H9 (cell line): Measurements from ENCODE around the gene FARP1. TPM values are rescaled to one million over a fixed set of nuclear protein-coding genes. Genes with fewer than 3 reads are reported as not detected.

ENCODE experiments used
- DNase-seq: peaks from one replicate; pipeline ENCODE4 v3.0.0-alpha.2; 2017
- H2AFZ ChIP-seq: one replicate; pipeline ENCODE4 v1.6.1; 2013; ENCODE audit warnings: mild to moderate bottlenecking, low read length, control low read depth, moderate library complexity
- H2AK5ac ChIP-seq: 2 replicates; pipeline ENCODE4 v1.6.1; 2013; ENCODE audit warnings: low read length, control low read depth, mixed read lengths; ENCODE audit not compliant: insufficient read length
- H2BK120ac ChIP-seq: one replicate; pipeline ENCODE4 v1.6.1; 2013; ENCODE audit warnings: low read depth, mild to moderate bottlenecking, low read length, control low read depth, inconsistent platforms; ENCODE audit not compliant: poor library complexity, severe bottlenecking
- H2BK12ac ChIP-seq: 2 replicates; pipeline ENCODE4 v1.6.1; 2013; ENCODE audit warnings: low read length, control low read depth, mixed read lengths, low read depth; ENCODE audit not compliant: insufficient read length
- H2BK15ac ChIP-seq: 2 replicates; pipeline ENCODE4 v1.6.1; 2013; ENCODE audit warnings: low read depth, low read length, control low read depth
- H2BK20ac ChIP-seq: one replicate; pipeline ENCODE4 v1.6.1; 2013; ENCODE audit warnings: low read depth, mild to moderate bottlenecking, low read length, control low read depth, inconsistent platforms; ENCODE audit not compliant: poor library complexity, severe bottlenecking
- H2BK5ac ChIP-seq: 2 replicates; pipeline ENCODE4 v1.6.1; 2013; ENCODE audit warnings: low read length, control low read depth, mixed read lengths; ENCODE audit not compliant: insufficient read length
- H3K14ac ChIP-seq: 2 replicates; pipeline ENCODE4 v1.6.1; 2013; ENCODE audit warnings: low read length, control low read depth; ENCODE audit not compliant: insufficient read depth
- H3K18ac ChIP-seq: 2 replicates; pipeline ENCODE4 v1.6.1; 2013; ENCODE audit warnings: low read depth, mild to moderate bottlenecking, mixed read lengths, low read length, control low read depth; ENCODE audit not compliant: insufficient read length
- H3K23ac ChIP-seq: 2 replicates; pipeline ENCODE4 v1.6.1; 2013; ENCODE audit warnings: low read length, control low read depth, mixed read lengths, low read depth; ENCODE audit not compliant: insufficient read length
- H3K23me2 ChIP-seq: 2 replicates; pipeline ENCODE4 v1.6.1; 2013; ENCODE audit warnings: low read depth, mild to moderate bottlenecking, mixed read lengths, low read length, control low read depth; ENCODE audit not compliant: insufficient read length, poor library complexity, severe bottlenecking
- H3K27ac ChIP-seq: 2 replicates; pipeline ENCODE4 v1.5.1; 2013; ENCODE audit warnings: low read length, control low read depth, mixed read lengths, low read depth; ENCODE audit not compliant: insufficient read length
- H3K27me3 ChIP-seq: 2 replicates; pipeline ENCODE4 v1.6.1; 2013; ENCODE audit warnings: low read length, control low read depth, inconsistent platforms; ENCODE audit not compliant: insufficient read depth
- H3K4ac ChIP-seq: 2 replicates; pipeline ENCODE4 v1.6.1; 2013; ENCODE audit warnings: low read depth, mild to moderate bottlenecking, control low read depth, inconsistent platforms, low read length, moderate library complexity
- H3K4me1 ChIP-seq: 2 replicates; pipeline ENCODE4 v1.6.1; 2013; ENCODE audit warnings: low read length, control low read depth, inconsistent platforms; ENCODE audit not compliant: insufficient read depth
- H3K4me2 ChIP-seq: 2 replicates; pipeline ENCODE4 v1.6.1; 2013; ENCODE audit warnings: low read length, control low read depth, mixed read lengths; ENCODE audit not compliant: insufficient read length, insufficient read depth
- H3K56ac ChIP-seq: 2 replicates; pipeline ENCODE4 v1.6.1; 2013; ENCODE audit warnings: low read depth, mild to moderate bottlenecking, mixed read lengths, low read length, control low read depth; ENCODE audit not compliant: insufficient read length
- H3K79me1 ChIP-seq: 2 replicates; pipeline ENCODE4 v1.6.1; 2013; ENCODE audit warnings: low read depth, mild to moderate bottlenecking, moderate library complexity, low read length, control low read depth, inconsistent platforms; ENCODE audit not compliant: insufficient read depth, poor library complexity, severe bottlenecking
- H3K79me2 ChIP-seq: 2 replicates; pipeline ENCODE4 v1.6.1; 2013; ENCODE audit warnings: low read length, control low read depth, inconsistent platforms; ENCODE audit not compliant: insufficient read depth
- H3K9ac ChIP-seq: 2 replicates; pipeline ENCODE4 v1.6.1; 2013; ENCODE audit warnings: low read length, control low read depth, mixed read lengths; ENCODE audit not compliant: insufficient read length; ENCODE audit errors: extremely low read depth
- H3K9me3 ChIP-seq: one replicate; pipeline ENCODE4 v1.6.1; 2013; ENCODE audit warnings: low read depth, low read length, inconsistent platforms; ENCODE audit not compliant: control insufficient read depth
- H3T11ph ChIP-seq: one replicate; pipeline ENCODE4 v1.6.1; 2013; ENCODE audit warnings: mild to moderate bottlenecking, low read length, control low read depth, inconsistent platforms
- H4K20me1 ChIP-seq: one replicate; pipeline ENCODE4 v1.6.1; 2013; ENCODE audit not compliant: control insufficient read depth, insufficient read length, insufficient read depth
- H4K5ac ChIP-seq: 2 replicates; pipeline ENCODE4 v1.6.1; 2013; ENCODE audit warnings: low read depth, mild to moderate bottlenecking, mixed read lengths, low read length, control low read depth; ENCODE audit not compliant: insufficient read length
- H4K8ac ChIP-seq: replicated peaks from 2 replicates; pipeline ENCODE4 v1.6.1; 2013; ENCODE audit warnings: low read length, control low read depth, mixed read lengths, low read depth; ENCODE audit not compliant: insufficient read length
- H4K91ac ChIP-seq: 2 replicates; pipeline ENCODE4 v1.6.1; 2013; ENCODE audit warnings: low read depth, mild to moderate bottlenecking, moderate library complexity, mixed read lengths, low read length, control low read depth; ENCODE audit not compliant: insufficient read length
- H3K27ac Mint-ChIP-seq, 3 experiments: 2 replicates in 2 of 3; 3 replicates in 1 of 3; pipeline ENCODE4 v1.8.0; 2020 to 2021; ENCODE audit warnings: mixed read lengths in 3 of 3, mild to moderate bottlenecking in 1 of 3, moderate library complexity in 1 of 3
- H3K27me3 Mint-ChIP-seq: 2 replicates; pipeline ENCODE4 v1.8.0; 2021; ENCODE audit warnings: low read depth, mild to moderate bottlenecking, moderate library complexity, mixed read lengths
- H3K36me3 Mint-ChIP-seq, 3 experiments: 2 replicates in 2 of 3; 3 replicates in 1 of 3; pipeline ENCODE4 v1.8.0; 2020 to 2021; ENCODE audit warnings: low read depth in 3 of 3, mixed read lengths in 3 of 3; ENCODE audit not compliant: insufficient read depth in 1 of 3
- H3K4me1 Mint-ChIP-seq, 2 experiments: 2 replicates each; pipeline ENCODE4 v1.8.0; 2020; ENCODE audit warnings: mixed read lengths in 2 of 2
- H3K4me3 Mint-ChIP-seq, 2 experiments: 2 replicates in 1 of 2; 3 replicates in 1 of 2; pipeline ENCODE4 v1.8.0; 2020 to 2021; ENCODE audit warnings: mild to moderate bottlenecking in 2 of 2, mixed read lengths in 2 of 2, moderate library complexity in 1 of 2
- H3K9me3 Mint-ChIP-seq, 2 experiments: 2 replicates in 1 of 2; 3 replicates in 1 of 2; pipeline ENCODE4 v1.8.0; 2020; ENCODE audit warnings: mild to moderate bottlenecking in 2 of 2, mixed read lengths in 2 of 2, moderate library complexity in 1 of 2
- WGBS: extraction: QIAGEN DNeasy Blood & Tissue Kit; methylation state at CpG from one replicate; pipeline ENCODE4 v1.1.7; 2013; ENCODE audit warnings: missing lambda C conversion rate, low lambda C conversion rate, mixed read lengths; ENCODE audit not compliant: insufficient read length; ENCODE audit errors: extremely low coverage; 5-methylcytosine and 5-hydroxymethylcytosine counted together
- total RNA-seq: library from RNA; stranded (reverse); gene quantifications from 2 replicates; pipeline ENCODE4 v1.2.1, GENCODE V29; 2021
- TF ChIP-seq, protein P1 (sequence below): fragments of 200-600 bp; sonication (generic); conservative IDR thresholded peaks from 3 replicates; pipeline ENCODE4 v1.8.0; 2021; ENCODE audit warnings: antibody characterized with exemption, mild to moderate bottlenecking

The FARP1 gene
- total RNA-seq, 1 experiment from 2014 or later, result 95.9 TPM

DNA sequence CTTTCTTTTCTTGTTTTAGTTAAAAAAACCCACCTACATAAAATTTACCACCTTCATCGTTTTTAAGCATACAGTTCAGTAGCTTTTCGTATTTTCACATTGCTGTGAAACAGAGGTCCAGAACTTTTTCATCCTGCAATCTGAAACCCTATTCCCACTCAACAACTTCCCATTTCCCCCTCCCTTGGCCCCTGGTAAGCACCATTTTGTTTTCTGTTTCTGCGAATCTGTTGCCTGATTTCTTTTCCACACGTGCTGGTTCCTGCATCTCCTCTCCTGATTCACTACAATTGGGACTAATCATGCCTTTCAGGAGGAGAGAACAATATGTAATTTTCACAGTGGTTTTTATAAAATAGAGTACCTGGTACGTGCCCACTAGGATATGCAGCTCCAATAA, 183.4 kb downstream of the FARP1 start:
- Histone ChIP-seq H3K9me3 (no peaks in the 10 kb centered on the region), H2BK120ac (no peak overlapping the region), H3K14ac (no peak overlapping the region), H3K23me2 (no peaks in the 10 kb centered on the region), H4K20me1 (no peaks in the 10 kb centered on the region), H3K27ac (no peak overlapping the region), H2BK12ac (no peak overlapping the region), H2AFZ (no peak overlapping the region), H3K4me2 (no peak overlapping the region), H3K27me3 (no peaks in the 10 kb centered on the region), H3K79me1 (peaks cover 3% of the 10 kb centered on the region), H3K18ac (no peak overlapping the region), H3K4ac (no peak overlapping the region), H2BK5ac (no peak overlapping the region), H3T11ph (no peak overlapping the region), H2AK5ac (no peak overlapping the region), H3K4me1 (peaks cover 20% of the 10 kb centered on the region; the same call in 1 of the 2 replicates), H3K56ac (no peak overlapping the region), H4K5ac (no peak overlapping the region), H4K91ac (no peak overlapping the region), H3K23ac (no peak overlapping the region), H3K9ac (no peak overlapping the region), H2BK15ac (no peak overlapping the region), H3K79me2 (no peaks in the 10 kb centered on the region; the same call in 1 of the 2 replicates), H2BK20ac (no peak overlapping the region), H4K8ac (no peak overlapping the region)
- DNase-seq, result no peak
- WGBS, result no CpG with 5 or more reads among the region's 5 CpGs
- Mint-ChIP-seq H3K27ac (peak overlapping the region; percentile 36 to 89 (median 59)), H3K36me3 (no peaks in the 10 kb centered on the region), H3K27me3 (no peaks in the 10 kb centered on the region), H3K9me3 (no peaks in the 10 kb centered on the region), H3K4me3 (peak overlapping the region in 1 of 2 experiments; percentile 0; a peak in 2 of 5 replicates), H3K4me1 (peaks cover 70 to 71% of the 10 kb centered on the region in 2 experiments)
- TF ChIP-seq, protein P1, sequence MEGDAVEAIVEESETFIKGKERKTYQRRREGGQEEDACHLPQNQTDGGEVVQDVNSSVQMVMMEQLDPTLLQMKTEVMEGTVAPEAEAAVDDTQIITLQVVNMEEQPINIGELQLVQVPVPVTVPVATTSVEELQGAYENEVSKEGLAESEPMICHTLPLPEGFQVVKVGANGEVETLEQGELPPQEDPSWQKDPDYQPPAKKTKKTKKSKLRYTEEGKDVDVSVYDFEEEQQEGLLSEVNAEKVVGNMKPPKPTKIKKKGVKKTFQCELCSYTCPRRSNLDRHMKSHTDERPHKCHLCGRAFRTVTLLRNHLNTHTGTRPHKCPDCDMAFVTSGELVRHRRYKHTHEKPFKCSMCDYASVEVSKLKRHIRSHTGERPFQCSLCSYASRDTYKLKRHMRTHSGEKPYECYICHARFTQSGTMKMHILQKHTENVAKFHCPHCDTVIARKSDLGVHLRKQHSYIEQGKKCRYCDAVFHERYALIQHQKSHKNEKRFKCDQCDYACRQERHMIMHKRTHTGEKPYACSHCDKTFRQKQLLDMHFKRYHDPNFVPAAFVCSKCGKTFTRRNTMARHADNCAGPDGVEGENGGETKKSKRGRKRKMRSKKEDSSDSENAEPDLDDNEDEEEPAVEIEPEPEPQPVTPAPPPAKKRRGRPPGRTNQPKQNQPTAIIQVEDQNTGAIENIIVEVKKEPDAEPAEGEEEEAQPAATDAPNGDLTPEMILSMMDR, result no peak
